Psoas muscle (tissue), 8 donors: ENCODE results near the gene RBBP8NL. TPM values are rescaled to one million over a fixed set of nuclear protein-coding genes. Genes with fewer than 3 reads are reported as not detected.

Experiments used
- ATAC-seq, 4 donors: fragments of 200-7000 bp; cut with Tn5 transposase; one replicate each; pipeline ENCODE4 v1.9.1; 2020; ENCODE audit warnings: moderate library complexity in 3 of 4, mild to moderate bottlenecking in 2 of 4
- DNase-seq, 2 donors: peaks; one replicate each; pipeline ENCODE4 v3.0.0-alpha.2; 2020
- H3K27ac ChIP-seq: fragments of 200-600 bp; one replicate; pipeline ENCODE4 v1.8.0; 2022
- H3K27me3 ChIP-seq, 3 donors: fragments of 200-600 bp in 1 of 3; one replicate each; pipeline versions ENCODE4 v1.6.1 to v1.8.0; 2013 to 2022; ENCODE audit warnings: low read length in 2 of 3, mild to moderate bottlenecking in 2 of 3, moderate library complexity in 1 of 3; ENCODE audit not compliant: insufficient read depth in 3 of 3
- H3K36me3 ChIP-seq, 2 donors: fragments of 200-600 bp in 1 of 2; one replicate each; pipeline versions ENCODE4 v1.6.1 to v1.8.0; 2013 to 2022; ENCODE audit warnings: low read depth in 1 of 2, mild to moderate bottlenecking in 1 of 2, moderate library complexity in 1 of 2; ENCODE audit not compliant: insufficient read depth in 1 of 2
- H3K4me1 ChIP-seq: fragments of 200-600 bp; one replicate; pipeline ENCODE4 v1.8.0; 2022
- H3K4me3 ChIP-seq: fragments of 200-600 bp; one replicate; pipeline ENCODE4 v1.8.0; 2022; ENCODE audit warnings: mild to moderate bottlenecking
- H3K9me3 ChIP-seq: fragments of 200-600 bp; one replicate; pipeline ENCODE4 v1.8.0; 2022
- CTCF ChIP-seq: fragments of 200-600 bp; IDR thresholded peaks from one replicate; pipeline ENCODE4 v1.8.0; 2022; ENCODE audit warnings: antibody characterized with exemption
- WGBS, 3 donors: extraction: QIAGEN DNeasy Blood & Tissue Kit; methylation state at CpG; one replicate each; pipeline versions ENCODE4 v1.1.6 to v1.1.7; 2013; 5-methylcytosine and 5-hydroxymethylcytosine counted together
- intact Hi-C, 2 donors: fragments of 100-400 bp; cut with DNase I; formaldehyde crosslinking; loops; one replicate each; pipeline versions ENCODE4 v1.11.0 to v1.14.2; 2022
- polyA plus RNA-seq, 3 donors: library from polyadenylated mRNA; stranded (reverse); fragments of 200-250 nt; gene quantifications; one replicate each; pipeline ENCODE4 v1.2.3, GENCODE V29; 2013
- total RNA-seq, 4 donors: library from RNA; stranded (reverse); fragmentation: NEBNext Ultra II Directional in 2 of 4; extraction: Animal tissue kit (Norgen Biotek cat#: 25700) in 2 of 4; gene quantifications; one replicate each; pipeline versions ENCODE4 v1.2.1 to v1.2.4, GENCODE V29; 2021 to 2023
- donor health status: healthy with polysubstance abuse.
- donor health status: DM: no; HTN: no; CAD: no; lungs with moderate emphysema.
- donor health status: Bipolar disorder and iron deficiency.
- donor health status: healthy.
- donor health status: DM: yes; HTN: yes; CAD: no.
- donor health status: DM: no; HTN: no; CAD: no.
- donor health status: DM: no; HTN: no; CAD: no.
- donor health status: DM: yes; HTN: yes; CAD: no.

The RBBP8NL gene
- total and polyA plus RNA-seq, 7 donors = 0.03 to 0.08 TPM; not detected in 5

GRCh38 chr20:62368392-62368975, 58.9 kb downstream of the RBBP8NL start:
- intact Hi-C loops = no loop called here
- Histone ChIP-seq H3K4me3 (peak overlapping the region; percentile 75), H3K36me3 (no peaks in the 10 kb centered on the region), H3K27ac (peak overlapping the region; percentile 87), H3K9me3 (no peaks in the 10 kb centered on the region), H3K27me3 (no peaks in the 10 kb centered on the region), H3K4me1 (peaks cover 61% of the 10 kb centered on the region)
- ATAC-seq (peak in 3 of 4 donors; percentile 10 to 28 (median 19)), DNase-seq (peak; percentile 58 to 75)
- TF ChIP-seq CTCF = no peak
- WGBS, 3 donors = 2 to 4% (median 2%) methylated on average over 13 to 15 of the region's 15 CpGs

GRCh38 chr20:62367633-62368391, 59.5 kb downstream of the RBBP8NL start:
- peak; percentile 13 to 31 (median 22) for ATAC-seq
- Histone ChIP-seq H3K27me3 (no peaks in the 10 kb centered on the region), H3K4me3 (peak overlapping the region; percentile 75), H3K4me1 (peaks cover 68% of the 10 kb centered on the region), H3K27ac (peak overlapping the region; percentile 87), H3K36me3 (no peaks in the 10 kb centered on the region), H3K9me3 (no peaks in the 10 kb centered on the region)
- intact Hi-C loops = no loop called here
- peak; percentile 59 to 79 for DNase-seq
- WGBS, 3 donors = 0 to 2% (median 1%) methylated on average over 35 to 37 of the region's 37 CpGs
- TF ChIP-seq CTCF = no peak

DNA sequence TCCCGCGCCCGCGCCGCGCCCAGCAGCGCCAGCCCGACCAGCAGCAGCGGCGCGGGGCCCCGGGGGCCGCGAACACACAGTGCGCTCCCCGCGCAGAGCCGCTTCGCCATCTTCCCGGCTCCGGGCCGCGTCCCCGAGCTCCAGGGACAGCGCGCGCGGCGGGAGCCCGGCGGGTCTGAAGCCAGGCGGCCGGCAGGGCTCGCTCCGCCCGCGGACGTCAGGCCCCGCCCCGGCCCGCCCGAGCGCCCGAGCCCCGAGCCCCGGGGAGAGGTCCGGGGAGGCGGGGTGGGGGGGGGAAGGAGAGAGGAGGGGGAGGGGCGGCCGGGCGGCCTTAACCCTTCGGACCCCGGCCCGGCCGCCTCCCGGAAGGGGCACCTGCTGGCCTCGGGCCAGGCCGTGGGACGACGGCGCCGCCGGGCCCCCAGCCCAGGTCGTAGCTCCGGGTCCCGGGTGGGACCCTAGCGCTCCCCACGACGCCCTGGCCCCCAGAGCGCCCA, 60.2 kb downstream of the RBBP8NL start, which contains the start of gene LAMA5:
TSS of gene LAMA5 (minus strand) at position 177 of the 497 bp plus-strand sequence. CDS start at position 110, 67 bp downstream.
- peak within 1 kb of the TSS; percentile 87 for H3K27ac ChIP-seq
- peaks cover 69% of the 10 kb centered on the region for H3K4me1 ChIP-seq
- ATAC-seq = peak; percentile 15 to 29 (median 22)
- peaks cover 0 to under 1% of the 10 kb centered on the region in 2 donors for H3K36me3 ChIP-seq
- H3K4me3 ChIP-seq = peak within 1 kb of the TSS; percentile 75
- H3K9me3 ChIP-seq = no peaks in the 10 kb centered on the region
- no peak for TF ChIP-seq CTCF
- DNase-seq = peak; percentile 68 to 73
- WGBS, 3 donors = 0 to 1% (median 0%) methylated on average over 6 to 70 of the region's 70 CpGs
- intact Hi-C loops = no loop called here
- no peaks in the 10 kb centered on the region for H3K27me3 ChIP-seq

DNA sequence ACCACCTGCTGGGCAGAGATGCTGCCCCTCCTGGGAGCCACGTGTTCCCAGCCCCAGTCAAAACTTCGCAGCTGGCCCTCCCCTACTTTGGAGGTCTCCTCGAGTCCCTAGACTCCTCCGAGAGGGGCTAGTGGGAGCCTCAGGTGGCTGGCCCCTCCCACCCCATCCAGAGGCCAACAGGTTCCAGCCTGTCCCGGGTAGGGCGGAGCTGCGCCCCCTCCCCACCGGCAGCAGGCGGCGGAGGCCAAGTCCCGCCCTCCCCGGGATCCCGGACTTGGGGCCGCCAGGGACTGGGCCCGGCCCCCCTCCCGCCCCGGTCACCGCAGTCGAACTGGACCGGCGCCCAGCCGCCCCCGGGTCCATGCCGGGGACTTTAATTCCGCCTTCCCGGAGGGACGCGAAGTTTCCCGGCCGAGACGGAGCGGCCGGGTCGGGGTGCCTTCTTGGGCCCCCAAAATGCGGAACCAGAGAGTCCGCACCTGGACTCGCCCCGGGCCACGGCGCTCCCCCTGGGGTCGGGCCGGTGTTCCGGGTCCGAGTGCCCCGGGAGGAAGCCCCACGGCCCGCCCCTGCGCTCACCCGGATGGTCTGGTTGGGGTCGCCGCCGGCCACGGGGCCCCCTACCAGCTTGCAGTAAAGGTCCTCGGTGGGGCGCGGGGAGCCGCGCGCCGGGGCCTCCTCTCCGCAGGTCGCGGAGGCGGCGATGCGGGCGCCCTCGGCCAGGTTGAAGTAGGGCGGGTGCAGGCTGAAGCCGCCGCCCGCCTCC, 60.8 kb downstream of the RBBP8NL start:
- no peak for TF ChIP-seq CTCF
- Histone ChIP-seq H3K4me1 (peaks cover 69% of the 10 kb centered on the region), H3K27me3 (no peaks in the 10 kb centered on the region), H3K27ac (peak overlapping the region; percentile 87), H3K4me3 (peak overlapping the region; percentile 75), H3K36me3 (peaks cover 0 to 5% of the 10 kb centered on the region in 2 donors), H3K9me3 (no peaks in the 10 kb centered on the region)
- 1 to 2% (median 1%) methylated on average over 49 to 72 of the region's 72 CpGs for WGBS, 3 donors
- DNase-seq = peak; percentile 27 to 64
- ATAC-seq = no peak
- intact Hi-C loops = no loop called here
